Right atrium auricular region (tissue), 2 donors: ENCODE data around the gene GLB1L2. TPM values are rescaled to one million over a fixed set of nuclear protein-coding genes. Genes with fewer than 3 reads are reported as not detected.

Experiments used
- DNase-seq: peaks from one replicate; pipeline ENCODE4 v3.0.0-alpha.2; 2019; ENCODE audit warnings: low spot score
- H3K27ac ChIP-seq, 2 donors: fragments of 200-600 bp; sonication (generic); 1 replicate in 1 of 2; 2 replicates in 1 of 2; pipeline ENCODE4 v1.5.1; 2016 to 2019
- H3K27me3 ChIP-seq, 2 donors: fragments of 200-600 bp; sonication (generic); one replicate each; pipeline versions ENCODE4 v1.5.1 to v1.6.0; 2017 to 2019
- H3K36me3 ChIP-seq: fragments of 200-600 bp; sonication (generic); one replicate; pipeline ENCODE4 v1.5.1; 2016
- H3K4me1 ChIP-seq, 2 donors: fragments of 200-600 bp; sonication (generic); one replicate each; pipeline versions ENCODE4 v1.5.1 to v1.6.0; 2017 to 2019
- H3K4me3 ChIP-seq, 2 donors: fragments of 200-600 bp; sonication (generic); 1 replicate in 1 of 2; 2 replicates in 1 of 2; pipeline ENCODE4 v1.5.1; 2017 to 2019; ENCODE audit warnings: mild to moderate bottlenecking in 1 of 2, moderate library complexity in 1 of 2
- H3K9me3 ChIP-seq, 2 donors: fragments of 200-600 bp; sonication (generic); one replicate each; pipeline ENCODE4 v1.5.1; 2019
- CTCF ChIP-seq, 2 donors: fragments of 200-600 bp; sonication (generic); IDR thresholded peaks; one replicate each; pipeline ENCODE4 v1.5.1; 2019; ENCODE audit warnings: antibody characterized with exemption in 2 of 2
- total RNA-seq, 2 donors: library from RNA; depleted of rRNA; stranded (reverse); fragments of >200 nt; gene quantifications; one replicate each; pipeline ENCODE4 v1.1.0, GENCODE V29; 2016

The GLB1L2 gene
- total RNA-seq, 2 donors from 2014 or later = 0.22 to 2.4 TPM

GRCh38 chr11:134361661-134362060, 29.9 kb downstream of the GLB1L2 start:
- H3K27me3 ChIP-seq = no peaks in the 10 kb centered on the region
- no peak overlapping the region for H3K27ac ChIP-seq
- no peak overlapping the region for H3K4me3 ChIP-seq
- TF ChIP-seq CTCF (IDR thresholded peaks at IDR 0.05) = no peak
- no peak for DNase-seq
- H3K4me1 ChIP-seq = peaks cover 0 to 5% of the 10 kb centered on the region in 2 donors
- no peaks in the 10 kb centered on the region for H3K9me3 ChIP-seq
- no peaks in the 10 kb centered on the region for H3K36me3 ChIP-seq

DNA sequence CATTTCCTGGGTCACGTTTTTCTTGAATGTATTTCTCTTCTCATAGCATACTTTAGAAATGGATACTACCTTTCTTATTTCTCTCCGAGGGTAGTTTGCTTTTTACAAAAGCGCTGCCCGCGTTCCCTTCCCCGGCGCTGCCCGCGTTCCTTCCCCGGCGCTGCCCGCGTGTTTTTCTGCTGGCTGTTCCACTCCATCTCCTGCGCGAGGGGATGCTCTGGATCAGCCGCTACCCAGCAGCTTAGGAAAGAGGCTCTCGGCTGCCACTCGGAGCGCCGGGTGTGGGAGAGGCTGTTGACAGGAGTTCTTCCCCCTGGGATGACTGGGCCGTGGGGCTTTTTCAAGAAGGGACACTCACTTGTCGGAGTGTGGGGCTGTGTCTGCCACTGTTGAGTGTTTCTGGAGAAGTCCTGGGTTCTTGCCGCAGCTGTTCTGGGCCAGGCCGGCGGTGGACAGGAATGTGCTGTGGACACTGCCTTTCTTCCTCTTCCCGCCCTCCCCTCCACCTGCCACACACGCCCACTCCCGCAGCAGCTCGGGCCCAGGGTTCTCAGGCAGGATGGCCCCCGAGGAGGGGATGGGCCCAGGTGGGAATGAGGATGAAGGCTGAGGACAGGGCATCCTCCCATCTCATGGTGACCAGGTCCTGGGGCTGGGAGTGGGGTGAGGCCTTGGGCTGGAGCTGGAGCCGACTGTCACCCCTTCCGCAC, 30.6 kb downstream of the GLB1L2 start:
- DNase-seq = no peak
- H3K36me3 ChIP-seq = no peaks in the 10 kb centered on the region
- H3K4me1 ChIP-seq = peaks cover 0 to 5% of the 10 kb centered on the region in 2 donors
- no peak overlapping the region for H3K27ac ChIP-seq
- H3K27me3 ChIP-seq = no peaks in the 10 kb centered on the region
- H3K4me3 ChIP-seq = no peak overlapping the region
- no peaks in the 10 kb centered on the region for H3K9me3 ChIP-seq
- TF ChIP-seq CTCF (IDR thresholded peaks at IDR 0.05) = no peak

- H3K27me3 ChIP-seq = no peaks in the 10 kb centered on the region
- H3K4me3 ChIP-seq = no peak overlapping the region
- peaks cover 0 to 5% of the 10 kb centered on the region in 2 donors for H3K4me1 ChIP-seq
- H3K27ac ChIP-seq = no peak overlapping the region
- H3K9me3 ChIP-seq = no peaks in the 10 kb centered on the region
- H3K36me3 ChIP-seq = no peaks in the 10 kb centered on the region
- no peak for DNase-seq
- TF ChIP-seq CTCF (IDR thresholded peaks at IDR 0.05) = no peak
These were observed 31.4 kb downstream of the GLB1L2 start for GRCh38 chr11:134363161-134363560.

- H3K27me3 ChIP-seq = no peaks in the 10 kb centered on the region
- TF ChIP-seq CTCF (IDR thresholded peaks at IDR 0.05) = no peak
- no peak overlapping the region for H3K4me3 ChIP-seq
- H3K36me3 ChIP-seq = no peaks in the 10 kb centered on the region
- DNase-seq = no peak
- H3K4me1 ChIP-seq = peaks cover 0 to 5% of the 10 kb centered on the region in 2 donors
- no peaks in the 10 kb centered on the region for H3K9me3 ChIP-seq
- no peak overlapping the region for H3K27ac ChIP-seq
These were observed 31.8 kb downstream of the GLB1L2 start for GRCh38 chr11:134363592-134363991.

DNA sequence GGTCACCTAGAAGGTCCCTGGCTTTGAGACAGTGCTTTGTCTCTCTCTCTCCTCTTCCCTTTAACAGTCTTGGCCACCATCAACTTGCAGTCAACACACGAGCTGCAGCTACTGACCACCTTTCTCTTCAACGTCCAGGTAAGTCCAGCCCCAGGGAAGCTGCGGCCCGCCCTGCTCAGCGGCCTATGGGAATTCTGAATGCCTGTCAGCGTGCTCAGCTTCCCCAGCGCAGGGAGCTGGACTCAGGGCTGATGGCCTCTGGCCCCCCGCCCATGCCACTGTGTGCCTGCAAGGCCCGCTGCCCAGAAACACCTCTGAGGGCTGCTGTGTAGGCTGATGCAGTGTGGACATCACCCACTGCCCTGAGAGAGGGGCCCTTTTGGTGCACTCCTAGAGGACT, 32.5 kb downstream of the GLB1L2 start:
- TF ChIP-seq CTCF (IDR thresholded peaks at IDR 0.05) = no peak
- no peak for DNase-seq
- peaks cover 0 to 5% of the 10 kb centered on the region in 2 donors for H3K4me1 ChIP-seq
- no peaks in the 10 kb centered on the region for H3K27me3 ChIP-seq
- no peaks in the 10 kb centered on the region for H3K36me3 ChIP-seq
- no peaks in the 10 kb centered on the region for H3K9me3 ChIP-seq
- H3K27ac ChIP-seq = no peak overlapping the region
- no peak overlapping the region for H3K4me3 ChIP-seq
